DLD1 (cell line): ENCODE data around the gene FGF8.

ENCODE experiments used
- in situ Hi-C: cut with HindIII; loops from 2 replicates; pipeline ENCODE4 v1.10.0; 2017; ENCODE audit warnings: low sequenced_read_pairs

The FGF8 gene

DNA sequence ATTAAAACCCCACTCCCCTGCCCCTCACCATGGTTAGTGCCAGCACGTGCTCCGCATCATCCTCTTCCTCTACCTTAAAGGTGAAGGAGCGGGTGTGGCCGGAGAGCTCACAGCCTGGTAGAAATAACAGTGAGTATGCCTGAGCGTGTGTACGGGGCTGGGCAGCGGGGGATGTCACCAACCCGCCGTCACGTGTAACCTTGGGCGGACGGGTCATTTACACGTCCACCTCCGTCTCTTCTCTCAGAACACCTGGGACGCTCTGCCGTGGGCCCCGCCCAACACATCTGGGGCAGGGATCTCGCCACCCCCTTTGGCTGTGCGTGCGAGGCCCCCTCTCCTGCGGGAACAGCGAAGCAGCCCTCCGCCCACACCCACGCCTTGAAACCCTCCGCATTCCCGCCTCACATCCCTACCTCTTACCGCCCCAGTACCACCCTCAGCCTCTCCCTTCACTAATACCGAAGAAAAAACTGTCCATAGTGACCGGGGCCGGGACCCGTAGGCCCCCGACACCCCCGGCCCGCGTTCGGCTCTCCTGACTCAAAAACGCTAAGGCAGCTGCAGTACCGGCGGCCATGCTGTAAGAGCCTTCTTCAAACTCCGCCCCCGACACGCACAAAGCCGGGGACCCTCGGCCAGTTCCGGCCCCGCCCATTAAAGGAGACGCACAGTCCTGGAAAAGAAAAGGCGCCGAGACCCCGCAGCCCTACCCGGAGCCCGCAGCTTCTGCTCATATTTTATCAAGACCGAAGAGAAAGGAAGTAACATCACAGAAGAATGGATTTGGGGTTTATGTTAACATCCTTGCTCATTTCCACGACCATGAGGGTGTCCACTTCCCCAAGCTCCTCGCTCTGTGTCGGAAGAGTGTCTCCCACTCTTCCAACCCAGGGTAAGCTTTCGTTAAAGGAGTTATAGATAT, 7.2 kb upstream of the FGF8 start, which contains the start of gene NPM3:
Gene NPM3 (minus strand): TSS at position 636 of the 925 bp plus-strand sequence. CDS start 56 bp downstream, at position 580.
- in situ Hi-C loops = no loop called here

DNA sequence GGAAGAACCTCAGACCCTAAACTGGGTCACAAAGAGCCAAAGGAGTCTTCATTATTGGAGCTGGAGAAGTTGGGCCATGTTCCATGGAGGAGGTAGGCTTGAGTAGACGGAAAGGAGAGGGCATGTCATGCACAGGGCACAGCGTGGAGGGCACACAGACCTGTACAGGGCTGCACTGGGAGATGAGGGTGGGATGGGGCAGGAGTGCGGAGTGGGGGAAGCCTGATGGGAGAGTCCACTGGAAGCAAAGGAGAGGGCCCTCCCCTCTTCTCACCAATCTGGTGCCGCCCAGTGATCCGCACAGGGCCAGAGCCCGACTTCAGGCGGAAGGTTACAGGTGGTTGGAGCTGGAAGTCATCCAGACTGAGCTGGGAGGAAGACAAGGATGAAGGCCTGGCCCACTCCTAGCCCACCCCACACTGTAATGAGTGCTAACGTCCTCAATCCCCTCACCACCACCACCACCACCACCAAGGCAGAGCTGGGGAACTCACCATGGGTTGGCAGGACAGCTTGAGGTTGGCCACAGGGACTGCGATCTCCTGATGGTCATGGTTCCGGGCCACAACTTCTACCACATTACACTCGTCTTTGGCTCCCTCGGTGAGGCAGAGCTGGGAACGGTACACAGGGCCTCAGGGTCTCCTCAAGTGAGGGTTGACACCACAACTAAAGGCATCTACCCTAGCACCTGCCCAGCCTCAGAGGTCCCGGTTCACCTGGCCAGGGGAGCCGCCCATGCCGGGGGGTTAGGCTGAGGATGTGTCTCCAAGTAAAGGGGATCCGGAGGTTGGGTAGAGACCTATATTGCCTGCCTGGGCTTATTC, 6.3 kb upstream of the FGF8 start:
- in situ Hi-C loops = no loop called here

DNA sequence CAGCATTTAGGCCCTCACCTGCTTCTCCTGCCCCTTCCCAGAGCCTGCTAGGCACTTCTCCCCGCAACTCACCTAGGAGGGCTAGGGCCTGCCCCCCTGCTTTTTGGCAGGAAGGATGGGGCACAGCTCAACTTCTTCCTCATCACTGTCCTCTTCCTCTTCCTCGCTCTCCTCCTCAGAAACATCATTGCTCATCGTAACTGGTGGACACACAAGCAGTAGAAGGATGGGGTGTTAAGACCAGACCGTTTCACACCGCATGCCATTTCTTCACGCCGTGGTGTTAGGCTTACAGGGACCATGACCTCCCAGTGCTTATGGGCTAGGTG, 5.7 kb upstream of the FGF8 start:
- in situ Hi-C loops = no loop called here

DNA sequence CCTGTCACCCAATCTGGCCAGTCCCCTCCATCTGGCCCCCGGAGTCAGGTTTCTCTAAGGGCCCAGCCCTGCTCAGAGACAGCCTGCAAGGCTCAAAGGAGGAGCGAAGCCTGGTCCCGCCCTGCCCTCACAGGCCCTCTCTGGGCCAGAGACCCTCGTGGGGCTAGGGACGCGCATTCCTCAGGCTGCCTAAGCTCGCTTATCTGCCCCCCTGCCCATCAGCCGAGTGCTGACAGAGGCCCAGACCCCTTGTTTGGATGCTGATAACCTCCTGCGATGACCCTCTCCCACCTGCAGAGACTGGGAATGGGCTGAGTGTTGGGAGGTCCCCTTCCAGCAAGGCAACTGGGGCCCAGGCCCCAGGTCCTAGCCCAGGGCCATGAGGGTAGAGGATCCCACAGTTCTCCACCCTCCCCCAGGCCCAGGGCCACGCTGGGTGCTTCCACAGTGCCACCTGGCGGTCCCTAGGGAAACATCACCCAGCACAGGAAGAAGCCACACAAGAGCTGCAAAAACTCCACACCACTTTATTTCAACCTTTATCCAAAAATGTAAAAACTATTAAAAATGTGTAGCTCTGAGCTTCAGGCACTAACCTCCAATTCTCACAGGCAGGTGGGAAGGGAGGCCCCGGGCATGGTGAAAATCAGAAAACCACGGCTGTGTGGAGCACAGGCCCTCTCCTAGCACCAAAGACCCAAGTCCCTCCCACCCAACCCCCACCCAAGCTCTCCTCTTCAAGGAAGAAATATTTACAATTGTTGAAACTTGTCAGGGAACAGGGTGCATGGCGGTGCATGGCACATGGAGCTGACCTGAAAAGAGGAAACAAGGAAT, 5.1 kb upstream of the FGF8 start:
- in situ Hi-C loops = no loop called here

DNA sequence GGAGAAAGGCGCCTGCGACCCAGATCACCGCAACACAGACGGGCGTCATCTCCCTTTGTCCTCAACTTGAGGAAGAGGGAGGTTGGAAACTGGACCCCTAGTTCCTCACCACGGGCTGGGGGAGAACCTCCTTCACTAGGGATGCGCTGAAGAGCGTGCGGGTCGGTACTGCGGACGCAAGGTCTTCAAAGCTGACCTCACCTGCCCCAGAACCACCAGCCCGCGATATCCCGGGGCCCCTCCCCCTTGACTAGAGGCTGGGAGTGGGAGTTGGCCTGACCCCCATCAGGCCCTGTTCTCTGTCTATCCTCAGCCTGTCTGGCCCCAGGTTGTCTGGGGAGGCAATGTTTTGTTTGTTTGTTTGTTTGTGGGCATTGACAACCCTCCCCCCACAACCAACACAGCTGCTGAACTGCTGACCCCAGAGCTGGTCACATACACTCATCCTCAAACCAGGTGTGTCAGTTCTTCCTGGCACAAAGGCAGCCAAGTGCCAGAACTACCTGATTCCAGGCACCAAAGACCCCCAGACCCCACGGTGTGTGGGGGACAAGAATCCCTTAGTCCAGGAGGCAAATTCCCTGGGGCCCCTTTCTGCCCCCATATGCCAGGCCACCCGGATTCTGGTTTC, 4.4 kb upstream of the FGF8 start:
- in situ Hi-C loops = no loop called here

DNA sequence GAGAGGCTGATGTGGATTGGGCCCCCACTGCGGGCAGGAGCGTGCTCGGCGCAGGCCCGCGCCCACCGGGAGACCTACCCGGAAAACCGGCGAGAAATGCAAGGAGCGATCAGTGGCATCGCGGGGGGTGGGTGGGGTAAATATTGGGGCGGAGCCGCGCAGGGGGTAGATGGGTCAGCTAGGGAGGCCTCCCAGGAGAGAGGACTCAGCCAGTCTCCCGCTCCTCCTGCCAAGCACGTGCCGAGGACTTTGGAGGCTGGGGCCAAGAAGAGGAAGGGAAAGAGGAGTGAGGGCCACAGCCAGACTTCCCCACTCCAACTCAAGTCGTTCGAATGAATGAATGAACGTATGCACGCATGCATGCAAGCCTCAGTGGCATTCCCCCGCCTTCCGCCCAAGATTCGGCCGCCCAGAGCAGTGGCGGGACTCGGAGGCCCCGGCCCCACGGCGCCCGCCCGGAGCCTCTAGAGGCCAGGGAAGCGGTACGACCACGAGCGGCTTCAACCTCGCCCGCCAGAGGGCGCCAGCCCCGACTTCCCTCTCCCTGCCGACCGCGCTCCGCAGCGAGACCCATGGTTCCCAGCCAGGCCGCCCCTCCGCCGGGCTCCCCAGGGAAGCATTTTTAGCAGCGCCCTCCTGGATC, 3.8 kb upstream of the FGF8 start:
- in situ Hi-C loops = no loop called here

DNA sequence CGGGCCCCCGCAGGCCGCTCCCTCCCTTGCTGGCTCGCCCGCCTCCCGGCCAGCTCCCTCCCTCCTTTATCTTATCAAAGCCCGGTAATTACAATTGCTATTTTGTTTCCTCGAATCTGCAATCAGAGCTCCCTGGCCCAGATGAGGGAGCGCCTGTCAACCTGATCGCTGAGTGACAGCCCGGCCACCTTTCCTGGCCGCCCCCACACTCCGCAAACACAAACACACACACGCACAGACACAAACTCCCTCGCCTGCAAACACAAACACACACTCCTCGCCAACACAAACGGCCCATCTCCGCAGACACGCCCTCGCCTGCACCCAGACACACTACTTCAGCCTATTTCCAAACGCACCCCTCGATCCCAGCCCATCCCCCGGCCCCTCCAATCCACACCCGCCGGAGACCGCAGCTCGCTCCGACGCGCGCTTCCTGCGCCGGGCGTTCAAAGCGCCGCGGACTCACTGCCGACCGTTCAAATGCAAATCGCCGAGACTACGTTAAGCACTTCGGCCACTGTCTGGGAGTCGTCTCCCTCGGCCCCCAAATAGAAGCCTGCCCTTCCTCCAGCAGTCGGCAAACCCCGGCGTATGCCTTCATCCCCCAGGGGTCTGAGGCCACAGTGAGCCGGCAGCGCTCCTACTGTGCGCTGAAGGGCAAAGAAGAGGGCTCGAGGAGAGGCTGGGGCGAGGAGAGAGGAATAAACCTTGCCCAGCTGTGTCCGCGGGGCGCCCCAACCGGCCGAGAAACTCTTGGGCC, 3.0 kb upstream of the FGF8 start:
- in situ Hi-C loops = no loop called here

DNA sequence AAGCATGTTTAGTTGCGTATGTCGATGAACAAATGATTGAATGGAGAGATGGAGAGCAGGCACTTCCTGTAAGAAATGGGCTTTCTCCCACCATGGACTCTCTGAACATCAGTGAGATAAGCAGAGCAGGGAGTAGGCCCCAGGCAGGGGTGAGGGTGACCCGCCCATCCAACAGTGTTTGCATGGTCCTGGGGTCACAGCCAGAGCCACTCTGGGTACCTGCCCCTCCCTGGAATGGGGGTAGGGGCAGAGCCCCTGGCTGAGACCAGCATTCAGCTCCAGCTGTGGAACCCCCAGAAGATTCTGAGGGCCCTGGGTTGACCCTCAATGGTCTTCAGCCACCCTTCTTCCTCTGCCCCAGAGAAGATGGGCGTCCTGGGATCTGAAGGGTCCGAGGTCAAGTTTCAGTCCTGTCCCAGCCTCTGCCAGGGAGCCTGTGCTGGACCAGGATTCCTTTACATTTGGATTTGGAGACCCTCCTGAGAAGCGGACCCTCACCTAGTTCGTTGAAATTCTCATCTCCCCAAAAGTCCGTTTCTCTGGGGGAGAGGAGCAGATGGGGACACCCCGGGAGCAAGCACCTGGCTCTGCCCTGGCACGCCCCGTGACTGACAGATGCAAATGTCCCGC, 2.4 kb upstream of the FGF8 start:
- in situ Hi-C loops = no loop called here

DNA sequence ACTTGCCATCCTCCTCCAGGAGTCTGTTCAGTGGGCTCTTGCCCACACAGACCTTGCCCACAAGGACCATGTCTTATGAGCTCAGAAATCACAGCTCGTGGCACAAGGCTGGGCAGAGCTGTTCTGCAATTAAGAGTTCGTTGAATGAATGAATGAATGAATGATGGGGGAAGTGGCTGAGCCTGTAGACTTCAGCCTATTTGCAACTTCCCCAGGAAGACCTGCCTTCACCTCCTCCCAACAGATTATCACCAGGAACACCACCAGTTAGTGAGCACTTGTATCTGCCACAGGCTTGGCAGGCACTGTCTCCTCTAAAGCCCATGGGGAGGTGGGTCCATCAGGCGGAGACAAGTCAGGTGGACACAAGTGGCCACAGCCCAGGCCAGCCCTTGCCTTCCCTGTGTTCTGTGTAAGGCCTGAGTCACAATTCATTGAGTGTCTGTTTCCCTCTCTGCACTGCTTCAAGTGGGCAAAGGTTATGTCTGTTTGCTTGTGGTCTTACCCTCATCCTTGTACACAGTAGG, 1.8 kb upstream of the FGF8 start:
- in situ Hi-C loops = no loop called here

DNA sequence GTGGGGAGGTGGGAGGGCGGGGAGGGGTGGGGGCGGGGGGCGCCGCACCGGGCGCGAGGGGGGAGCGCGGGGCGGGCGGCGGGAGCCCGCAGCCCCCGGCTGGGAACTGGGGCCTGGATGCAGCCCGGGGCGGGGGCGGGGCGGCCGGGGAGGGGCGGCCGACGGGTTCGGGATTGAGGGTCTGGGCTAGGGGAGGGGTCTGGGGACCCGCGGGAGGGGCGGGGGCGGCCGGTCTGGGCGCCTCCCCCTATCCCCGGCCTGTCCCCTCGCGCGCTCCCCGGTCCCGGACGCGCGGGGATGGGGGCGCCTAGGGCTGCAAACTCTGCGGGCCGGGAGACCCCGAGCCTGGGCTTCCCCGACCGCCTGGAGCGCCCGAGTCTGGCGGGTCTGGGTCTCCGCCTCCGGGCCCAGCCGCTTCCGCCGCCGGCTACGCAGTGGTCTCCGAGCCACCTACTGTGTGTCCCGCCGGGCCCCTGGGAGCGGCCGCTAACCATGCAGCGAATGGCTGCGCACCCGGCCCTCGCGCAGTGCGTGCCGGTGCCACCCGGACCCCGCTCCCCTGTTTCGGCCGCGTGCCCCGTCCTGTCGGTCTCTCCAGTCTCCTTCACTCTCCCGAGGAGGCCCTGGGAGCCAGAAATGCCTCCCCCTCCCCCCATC, 375 bp upstream of the FGF8 start:
- in situ Hi-C loops = no loop called here

DNA sequence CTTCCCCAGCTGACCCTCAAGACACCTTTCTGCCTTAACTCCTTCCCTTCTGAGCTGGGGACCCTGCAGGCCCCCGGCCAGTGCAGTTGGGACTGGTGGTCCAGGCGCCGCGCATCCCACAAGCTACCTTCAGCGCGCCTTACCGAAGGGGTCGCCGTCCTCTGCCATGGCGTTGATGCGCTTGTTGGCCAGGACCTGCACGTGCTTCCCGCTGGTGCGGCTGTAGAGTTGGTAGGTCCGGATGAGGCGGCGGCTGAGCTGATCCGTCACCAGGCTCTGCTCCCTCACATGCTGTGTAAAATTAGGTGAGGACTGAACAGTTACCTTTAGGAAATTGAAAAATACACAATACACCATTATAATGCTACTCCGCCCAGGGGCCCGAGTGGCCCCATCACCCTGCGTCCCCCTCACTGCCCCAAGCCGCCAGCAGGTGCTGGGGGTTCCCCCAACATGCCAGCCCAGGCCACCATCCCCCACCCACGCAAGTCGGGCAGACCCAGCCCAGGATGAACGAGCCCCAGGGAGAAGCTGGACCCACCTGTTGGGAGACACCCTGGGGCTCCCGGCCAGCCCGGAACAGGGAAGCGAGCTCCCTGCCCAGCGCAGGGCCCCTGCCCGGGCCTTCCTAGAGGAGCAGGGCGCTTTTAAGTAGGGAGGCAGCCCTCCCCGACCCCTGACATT, 1.2 kb downstream of the FGF8 start:
- in situ Hi-C loops = no loop called here

DNA sequence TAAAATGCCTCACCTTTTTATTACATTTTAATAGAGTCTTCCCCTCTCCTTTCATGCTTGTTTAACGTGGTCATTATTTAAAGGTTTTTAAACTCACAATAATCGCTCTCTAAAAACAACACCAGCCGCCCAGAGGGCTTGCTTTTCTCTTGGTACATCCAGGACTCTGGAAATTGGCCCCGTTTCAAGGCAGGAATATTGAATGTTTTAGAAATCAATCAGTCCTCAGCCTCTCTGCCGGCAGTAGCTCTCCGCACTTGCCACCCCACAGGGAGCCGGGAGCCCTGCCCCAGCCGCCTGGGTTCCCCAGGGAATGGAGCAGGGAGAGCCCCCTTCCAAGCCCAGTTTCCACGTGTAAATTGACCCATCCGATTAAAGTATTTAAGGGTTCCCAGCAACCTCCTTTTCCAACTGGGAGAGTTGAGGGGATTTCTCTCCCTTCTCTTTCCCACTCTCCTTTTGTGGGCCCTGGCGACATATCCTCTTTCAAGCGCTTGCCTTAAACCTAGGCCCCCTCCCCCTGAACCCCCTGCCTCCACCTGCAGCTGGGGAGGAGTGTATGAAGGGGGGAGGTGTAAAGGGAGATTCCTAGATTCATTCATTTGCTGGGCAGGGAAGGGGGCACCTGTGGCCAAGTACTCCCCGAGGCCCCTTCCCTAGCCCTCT, 1.9 kb downstream of the FGF8 start:
- in situ Hi-C loops = no loop called here

DNA sequence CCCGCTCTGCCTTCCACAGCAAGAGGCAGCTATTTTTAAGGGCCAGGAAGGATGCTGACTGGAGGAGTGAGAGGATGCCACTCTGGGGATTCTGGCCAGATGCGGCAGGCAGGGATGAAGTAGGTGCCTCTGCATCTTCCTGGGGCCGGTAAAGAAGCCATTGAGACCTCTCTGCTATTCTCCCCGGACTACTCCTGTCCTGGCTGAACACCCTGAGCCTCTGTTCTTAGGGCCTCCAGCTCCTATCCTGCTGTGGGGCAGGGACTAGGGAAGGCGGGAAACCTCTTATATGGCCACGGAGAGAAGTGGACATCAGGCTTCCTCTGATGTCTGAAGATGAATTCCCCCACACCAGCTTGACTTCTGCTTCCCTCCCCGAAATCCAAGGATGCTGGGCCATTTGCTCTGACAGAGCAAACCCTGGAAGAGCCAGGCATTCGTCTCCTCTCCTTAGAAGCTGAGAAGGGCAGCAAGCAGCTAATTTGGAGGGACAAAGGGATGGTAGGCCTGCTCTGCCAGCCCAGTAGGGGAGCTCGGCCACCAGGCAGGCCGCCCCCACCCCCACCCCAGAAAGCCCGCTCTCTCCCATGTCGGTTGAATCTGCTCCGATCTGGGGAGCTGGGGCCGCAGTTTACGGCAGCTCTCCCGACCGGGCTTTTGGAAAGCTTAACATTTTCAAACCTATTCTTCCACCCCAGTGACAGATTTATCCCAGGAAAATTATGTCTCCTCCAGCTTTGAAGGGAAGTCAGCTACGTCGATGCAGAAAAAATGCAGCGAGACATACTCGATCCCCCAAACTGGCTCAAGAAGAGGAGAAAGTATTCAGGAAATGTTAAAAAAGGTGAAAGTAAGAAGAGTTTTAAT, 2.8 kb downstream of the FGF8 start:
- in situ Hi-C loops = no loop called here

DNA sequence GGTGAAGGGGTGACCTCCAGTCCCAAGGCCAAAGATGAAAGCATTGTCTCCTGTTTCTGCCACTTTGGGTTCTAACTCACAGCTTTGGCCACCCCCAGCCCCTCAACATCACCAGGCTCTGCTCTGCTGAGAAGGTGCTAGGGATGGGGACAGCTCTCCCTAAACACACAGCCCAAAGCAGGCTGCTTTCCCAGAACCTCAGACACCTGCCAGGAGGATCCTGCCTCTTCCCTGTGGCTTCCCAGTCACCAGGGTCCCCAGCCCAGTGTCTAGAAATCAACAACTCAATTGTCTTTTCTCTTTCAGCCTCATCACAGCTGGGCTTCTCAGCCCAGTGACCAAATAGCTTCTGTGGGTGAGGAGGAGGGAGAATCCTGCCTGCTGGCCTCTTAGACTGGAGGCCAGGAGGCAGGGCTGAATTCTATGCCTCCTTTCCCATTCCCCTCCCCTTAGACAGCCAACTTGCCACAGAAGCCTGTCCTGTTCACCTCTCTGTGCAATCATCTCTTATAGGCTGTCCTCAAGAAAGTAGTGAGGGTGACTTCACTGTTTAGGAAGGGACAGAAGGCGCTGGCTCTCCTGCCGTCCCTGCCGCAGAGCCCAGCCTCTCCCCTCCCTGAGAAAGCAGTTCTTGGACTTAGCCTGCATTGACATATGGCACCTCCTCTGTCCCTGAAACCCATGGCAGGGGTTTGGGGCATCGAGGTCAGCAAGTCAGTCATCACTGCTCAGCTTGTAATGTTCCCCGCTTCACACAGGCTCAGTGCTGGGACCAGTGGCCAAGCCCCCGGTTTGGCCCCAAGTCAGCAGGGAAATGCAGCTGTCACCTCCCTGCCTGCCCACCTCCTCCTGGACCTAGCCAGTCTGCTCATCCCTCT, 3.7 kb downstream of the FGF8 start:
- in situ Hi-C loops = no loop called here

DNA sequence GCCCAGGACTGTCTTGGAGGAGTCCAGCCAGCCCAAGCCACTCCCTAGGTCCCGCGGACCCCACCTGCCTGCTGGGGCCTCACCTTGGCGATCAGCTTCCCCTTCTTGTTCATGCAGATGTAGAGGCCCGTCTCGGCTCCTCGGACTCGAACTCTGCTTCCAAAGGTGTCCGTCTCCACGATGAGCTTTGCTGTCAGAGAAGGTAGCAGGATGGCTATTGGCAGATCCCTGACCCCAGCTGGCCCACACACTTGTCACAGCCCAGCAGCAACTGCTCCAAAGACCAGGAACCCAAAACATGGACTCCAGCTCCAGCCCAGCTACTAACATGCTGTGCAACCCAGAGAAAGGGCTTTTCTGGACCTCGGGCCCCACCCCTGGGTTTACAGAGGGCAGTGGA, 4.5 kb downstream of the FGF8 start:
- in situ Hi-C loops = no loop called here
